Ovary (tissue), 9 donors: ENCODE results near the gene ALDH1A1. TPM values are rescaled to one million over a fixed set of nuclear protein-coding genes. Genes with fewer than 3 reads are reported as not detected.

ENCODE experiments used
- DNase-seq, 5 donors: peaks; one replicate each; pipeline ENCODE4 v3.0.0-alpha.2; 2019 to 2020
- H3K27ac ChIP-seq, 2 donors: fragments of 200-600 bp; one replicate each; pipeline versions ENCODE4 v1.5.1 to v1.8.0; 2019 to 2022
- H3K27me3 ChIP-seq: fragments of 200-600 bp; one replicate; pipeline ENCODE4 v1.8.0; 2022
- H3K36me3 ChIP-seq: fragments of 200-600 bp; sonication (generic); one replicate; pipeline ENCODE4 v1.5.1; 2019
- H3K4me1 ChIP-seq: one replicate; pipeline ENCODE4 v1.8.1; 2013; ENCODE audit warnings: mild to moderate bottlenecking, moderate library complexity; ENCODE audit not compliant: insufficient read depth
- H3K4me3 ChIP-seq: fragments of 200-600 bp; sonication (generic); one replicate; pipeline ENCODE4 v1.5.1; 2017
- H3K9me3 ChIP-seq, 2 donors: fragments of 200-600 bp in 1 of 2; sonication (generic) in 1 of 2; one replicate each; pipeline versions ENCODE4 v1.5.1 to v1.8.1; 2013 to 2019; ENCODE audit warnings: mild to moderate bottlenecking in 1 of 2, moderate library complexity in 1 of 2
- CTCF ChIP-seq, 3 donors: fragments of 450-650 bp in 2 of 3; fragments of 200-600 bp in 1 of 3; IDR thresholded peaks; one replicate each; pipeline versions ENCODE4 v1.5.1 to v1.8.0; 2016 to 2022; ENCODE audit warnings: antibody characterized with exemption in 3 of 3, mild to moderate bottlenecking in 1 of 3
- EP300 ChIP-seq: sonication (generic); formaldehyde crosslinking; IDR thresholded peaks from one replicate; pipeline ENCODE4 v1.6.1; 2017; ENCODE audit warnings: antibody characterized with exemption
- POLR2A ChIP-seq: fragments of 450-650 bp; IDR thresholded peaks from one replicate; pipeline ENCODE4 v1.6.1; 2017; ENCODE audit warnings: antibody characterized with exemption, mild to moderate bottlenecking, moderate library complexity
- WGBS, 3 donors: extraction: QIAGEN DNeasy Blood & Tissue Kit in 1 of 3; methylation state at CpG; one replicate each; pipeline versions ENCODE4 v1.1.5 to v1.1.7; 2013 to 2017; 5-methylcytosine and 5-hydroxymethylcytosine counted together
- intact Hi-C, 4 donors: fragments of 100-400 bp; cut with DNase I; formaldehyde crosslinking; loops; one replicate each; pipeline versions ENCODE4 v1.11.0 to v1.15.1; 2022 to 2023
- polyA plus RNA-seq, 2 donors: library from polyadenylated mRNA; stranded (reverse); fragments of 200-250 nt in 1 of 2; fragments of 350-450 nt in 1 of 2; fragmentation: Illumina TruSeq in 1 of 2; extraction: RNeasy Lipid Tissue Mini Kit (QIAGEN cat#74804) in 1 of 2; gene quantifications; one replicate each; pipeline ENCODE4 v1.2.3, GENCODE V29; 2013 to 2014
- total RNA-seq, 7 donors: library from RNA; depleted of rRNA in 2 of 7; stranded (reverse); fragments of >200 nt in 2 of 7; fragmentation: NEBNext Ultra II Directional in 3 of 7; extraction: Animal tissue kit (Norgen Biotek cat#: 25700) in 3 of 7; gene quantifications; one replicate each; pipeline versions ENCODE4 v1.1.0 to v1.2.4, GENCODE V29; 2016 to 2023
- donor health status: DM: no; HTN: no; CAD: no; lungs with moderate emphysema.
- donor health status: DM: no; HTN: no; CAD: no.
- donor health status: Bipolar disorder and iron deficiency.
- donor health status: DM: yes; HTN: yes; CAD: no.
- donor health status: DM: no; HTN: no; CAD: no.
- donor health status: DM: yes; HTN: yes; CAD: no.

The ALDH1A1 gene
- total and polyA plus RNA-seq, 9 donors: 116 to 301 (median 184) TPM

GRCh38 chr9:72888067-72888466 lies 64.8 kb downstream of the ALDH1A1 start:
- no peaks in the 10 kb centered on the region for H3K27me3 ChIP-seq
- no peaks in the 10 kb centered on the region for H3K4me1 ChIP-seq
- H3K27ac ChIP-seq: no peak overlapping the region
- no peaks in the 10 kb centered on the region for H3K9me3 ChIP-seq
- no peak for DNase-seq
- no peak for TF ChIP-seq EP300
- intact Hi-C loops: no loop called here
- H3K4me3 ChIP-seq: no peak overlapping the region
- no peaks in the 10 kb centered on the region for H3K36me3 ChIP-seq
- 88 to 95% (median 92%) methylated on average over 2 of the region's 2 CpGs for WGBS, 3 donors

GRCh38 chr9:72886386-72886785 lies 66.5 kb downstream of the ALDH1A1 start:
- intact Hi-C loops: no loop called here
- Histone ChIP-seq H3K9me3 (no peaks in the 10 kb centered on the region), H3K27me3 (no peaks in the 10 kb centered on the region), H3K27ac (no peak overlapping the region), H3K36me3 (no peaks in the 10 kb centered on the region), H3K4me3 (no peak overlapping the region), H3K4me1 (peaks cover 6% of the 10 kb centered on the region)
- 98 to 100% (median 100%) methylated on average over 1 of the region's 1 CpG for WGBS, 3 donors
- no peak for TF ChIP-seq CTCF (IDR thresholded peaks at IDR 0.05)
- no peak for TF ChIP-seq EP300
- no peak for TF ChIP-seq POLR2A
- no peak for DNase-seq

GRCh38 chr9:72884508-72884907 lies 68.3 kb downstream of the ALDH1A1 start:
- TF ChIP-seq EP300: no peak
- no peak for TF ChIP-seq CTCF (IDR thresholded peaks at IDR 0.05)
- TF ChIP-seq POLR2A: no peak
- Histone ChIP-seq H3K4me1 (peaks cover 6% of the 10 kb centered on the region), H3K9me3 (no peaks in the 10 kb centered on the region), H3K27ac (no peak overlapping the region), H3K36me3 (no peaks in the 10 kb centered on the region), H3K27me3 (no peaks in the 10 kb centered on the region), H3K4me3 (no peak overlapping the region)
- DNase-seq: no peak
- intact Hi-C loops: no loop called here
- 80 to 91% (median 83%) methylated on average over 1 of the region's 1 CpG for WGBS, 3 donors

GRCh38 chr9:72883875-72884274 lies 69.0 kb downstream of the ALDH1A1 start:
- Histone ChIP-seq H3K27me3 (no peaks in the 10 kb centered on the region), H3K36me3 (no peaks in the 10 kb centered on the region), H3K4me1 (peaks cover 6% of the 10 kb centered on the region), H3K4me3 (no peak overlapping the region), H3K27ac (no peak overlapping the region), H3K9me3 (no peaks in the 10 kb centered on the region)
- no peak for DNase-seq
- WGBS, 3 donors: 90 to 99% (median 93%) methylated on average over 3 of the region's 3 CpGs
- intact Hi-C loops: no loop called here
- TF ChIP-seq EP300 (no peak), CTCF (IDR thresholded peaks at IDR 0.05) (no peak), POLR2A (no peak)

GRCh38 chr9:72882117-72882775 lies 70.6 kb downstream of the ALDH1A1 start:
- H3K27me3 ChIP-seq: no peaks in the 10 kb centered on the region
- no peaks in the 10 kb centered on the region for H3K36me3 ChIP-seq
- H3K4me3 ChIP-seq: no peak overlapping the region
- intact Hi-C loops: no loop called here
- WGBS, 3 donors: 92 to 95% (median 94%) methylated on average over 6 of the region's 6 CpGs
- peak in 1 of 5 donors; percentile 17 for DNase-seq
- TF ChIP-seq CTCF (IDR thresholded peaks at IDR 0.05): no peak
- no peak overlapping the region for H3K27ac ChIP-seq
- peaks cover 6% of the 10 kb centered on the region for H3K4me1 ChIP-seq
- H3K9me3 ChIP-seq: no peaks in the 10 kb centered on the region
